ENCODE data around the gene PDE4D. TPM values are rescaled to one million over a fixed set of nuclear protein-coding genes. Genes with fewer than 3 reads are reported as not detected.

Gene PDE4D
- total RNA-seq, 1 experiment from 2014 or later = 2.1 TPM

GRCh38 chr5:59291941-59292340 is 601.6 kb downstream of the PDE4D start:
- H3K36me3 Mint-ChIP-seq (ENCODE audit: insufficient read depth in 1 of 3, low read depth in 3 of 3) = no peaks in the 10 kb centered on the region
- Histone ChIP-seq H4K91ac (ENCODE audit: insufficient read length, low read depth, low read length) (no peak overlapping the region), H2AK5ac (ENCODE audit: insufficient read length, low read length) (no peak overlapping the region), H2BK20ac (ENCODE audit: low read depth, low read length, poor library complexity, severe bottlenecking) (no peak overlapping the region), H3K56ac (ENCODE audit: insufficient read length, low read depth, low read length) (no peak overlapping the region), H3K4me2 (ENCODE audit: insufficient read depth, insufficient read length, low read length) (no peak overlapping the region), H3K9ac (ENCODE audit: extremely low read depth, insufficient read length, low read length) (no peak overlapping the region), H3K9me3 (ENCODE audit: control insufficient read depth, low read depth, low read length) (no peaks in the 10 kb centered on the region), H3K23ac (ENCODE audit: insufficient read length, low read depth, low read length) (no peak overlapping the region), H4K8ac (replicated peaks; ENCODE audit: insufficient read length, low read depth, low read length) (no peak overlapping the region), H2BK120ac (ENCODE audit: low read depth, low read length, poor library complexity, severe bottlenecking) (no peak overlapping the region), H3K27me3 (ENCODE audit: insufficient read depth, low read length) (no peaks in the 10 kb centered on the region), H2BK5ac (ENCODE audit: insufficient read length, low read length) (no peak overlapping the region), H3K27ac (ENCODE audit: insufficient read length, low read depth, low read length) (no peak overlapping the region), H4K20me1 (ENCODE audit: control insufficient read depth, insufficient read depth, insufficient read length) (no peaks in the 10 kb centered on the region), H3K79me2 (ENCODE audit: insufficient read depth, low read length) (no peaks in the 10 kb centered on the region), H2BK12ac (ENCODE audit: insufficient read length, low read depth, low read length) (no peak overlapping the region), H3K4me1 (ENCODE audit: insufficient read depth, low read length) (no peaks in the 10 kb centered on the region), H2BK15ac (ENCODE audit: low read depth, low read length) (no peak overlapping the region), H4K5ac (ENCODE audit: insufficient read length, low read depth, low read length) (no peak overlapping the region), H2AFZ (ENCODE audit: low read length) (no peak overlapping the region), H3K4ac (ENCODE audit: low read depth, low read length) (no peak overlapping the region), H3T11ph (ENCODE audit: low read length) (no peak overlapping the region), H3K79me1 (ENCODE audit: insufficient read depth, low read depth, low read length, poor library complexity, severe bottlenecking) (no peaks in the 10 kb centered on the region), H3K23me2 (ENCODE audit: insufficient read length, low read depth, low read length, poor library complexity, severe bottlenecking) (no peaks in the 10 kb centered on the region), H3K14ac (ENCODE audit: insufficient read depth, low read length) (no peak overlapping the region), H3K18ac (ENCODE audit: insufficient read length, low read depth, low read length) (no peak overlapping the region)
- no peak overlapping the region for H3K27ac Mint-ChIP-seq
- TF ChIP-seq CTCF (conservative IDR thresholded peaks at IDR 0.05) = no peak
- peaks cover 15% of the 10 kb centered on the region for H3K27me3 Mint-ChIP-seq (ENCODE audit: low read depth)
- no peak for DNase-seq
- peaks cover 0 to 2% of the 10 kb centered on the region in 2 experiments; a peak in 1 of 4 replicates for H3K4me1 Mint-ChIP-seq
- no peak overlapping the region for H3K4me3 Mint-ChIP-seq
- H3K9me3 Mint-ChIP-seq = no peaks in the 10 kb centered on the region
